DOHH2 (cell line): ENCODE data around the gene LEF1.

Experiments used
- H3F3A ChIP-seq: fragments of 200-600 bp; sonication (generic), shearing (Covaris generic); 2 replicates; pipeline ENCODE4 v1.6.0; 2016; ENCODE audit warnings: antibody characterized with exemption, mild to moderate bottlenecking; ENCODE audit not compliant: control insufficient read depth, insufficient read depth
- H3K27ac ChIP-seq: fragments of 200-600 bp; sonication (generic); 2 replicates; pipeline ENCODE4 v1.5.1; 2014; ENCODE audit warnings: low read depth, mild to moderate bottlenecking, low read length, moderate library complexity
- H3K27me3 ChIP-seq: fragments of 200-600 bp; sonication (generic); 2 replicates; pipeline ENCODE4 v1.6.1; 2014; ENCODE audit warnings: mild to moderate bottlenecking, low read length, mixed read lengths; ENCODE audit not compliant: control insufficient read depth
- H3K36me3 ChIP-seq: fragments of 200-600 bp; sonication (generic); 2 replicates; pipeline ENCODE4 v1.6.1; 2014; ENCODE audit warnings: mild to moderate bottlenecking, low read length, moderate library complexity, mixed read lengths; ENCODE audit not compliant: control insufficient read depth
- H3K4me1 ChIP-seq: fragments of 200-600 bp; sonication (generic); 2 replicates; pipeline ENCODE4 v1.6.1; 2014; ENCODE audit warnings: mild to moderate bottlenecking, low read length, mixed read lengths; ENCODE audit not compliant: control insufficient read depth
- H3K4me2 ChIP-seq: fragments of 200-600 bp; sonication (generic); 2 replicates; pipeline ENCODE4 v1.6.0; 2014; ENCODE audit warnings: mild to moderate bottlenecking, low read length, moderate library complexity
- H3K4me3 ChIP-seq: fragments of 200-600 bp; sonication (generic); 2 replicates; pipeline ENCODE4 v1.5.1; 2014; ENCODE audit warnings: mild to moderate bottlenecking, low read length, mixed read lengths
- H3K79me2 ChIP-seq: fragments of 200-600 bp; sonication (generic); 2 replicates; pipeline ENCODE4 v1.6.1; 2014; ENCODE audit warnings: mild to moderate bottlenecking, low read length, mixed read lengths; ENCODE audit not compliant: control insufficient read depth
- H3K9me2 ChIP-seq: fragments of 200-600 bp; sonication (generic); replicated peaks from 2 replicates; pipeline ENCODE4 v1.6.1; 2014; ENCODE audit warnings: mild to moderate bottlenecking, low read length, mixed read lengths; ENCODE audit not compliant: control insufficient read depth
- H3K9me3 ChIP-seq: fragments of 200-600 bp; sonication (generic); 2 replicates; pipeline ENCODE4 v1.6.1; 2014; ENCODE audit warnings: antibody characterized with exemption, low read length, mixed read lengths; ENCODE audit not compliant: control insufficient read depth, insufficient read depth
- H4K20me1 ChIP-seq: fragments of 200-600 bp; sonication (generic); 2 replicates; pipeline ENCODE4 v1.6.0; 2014; ENCODE audit warnings: low read depth, mild to moderate bottlenecking, antibody characterized with exemption, low read length, moderate library complexity; ENCODE audit not compliant: control insufficient read depth, insufficient read depth
- EZH2phosphoT487 ChIP-seq: fragments of 200-600 bp; sonication (generic); IDR thresholded peaks from 2 replicates; pipeline ENCODE4 v1.6.1; 2017; ENCODE audit warnings: borderline replicate concordance, mild to moderate bottlenecking, antibody characterized with exemption, low read length, moderate library complexity, mixed read lengths
- TF ChIP-seq, protein P1 (sequence below): fragments of 200-600 bp; sonication (generic); IDR thresholded peaks from one replicate; pipeline ENCODE4 v1.5.1; 2014; ENCODE audit warnings: antibody characterized with exemption, mild to moderate bottlenecking, low read depth, low read length; ENCODE audit not compliant: poor library complexity, severe bottlenecking

LEF1 gene

DNA sequence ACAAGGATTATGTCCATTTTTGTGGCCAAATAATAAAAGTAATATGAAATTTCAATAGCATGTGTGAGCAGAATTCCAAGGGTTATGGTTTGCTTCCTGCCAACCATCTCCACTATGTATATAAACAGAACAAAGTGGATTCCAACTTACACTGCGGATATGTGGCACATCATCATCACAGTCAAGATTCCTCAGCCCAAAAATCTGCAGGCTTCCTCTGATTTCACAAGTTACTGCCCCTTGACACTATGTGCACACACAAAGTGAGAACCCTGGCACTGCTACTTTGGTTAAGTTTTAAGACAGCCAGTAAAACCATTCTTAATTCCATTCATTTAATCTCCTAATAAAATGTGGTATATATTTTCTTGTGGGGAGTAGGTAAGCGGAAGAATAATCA is 76.4 kb downstream of the LEF1 start:
- no peak overlapping the region for H3K4me2 ChIP-seq
- H3K79me2 ChIP-seq: no peaks in the 10 kb centered on the region
- H3K27me3 ChIP-seq: no peaks in the 10 kb centered on the region
- no peak overlapping the region for H3K27ac ChIP-seq
- no peaks in the 10 kb centered on the region for H3F3A ChIP-seq
- no peaks in the 10 kb centered on the region for H3K9me2 ChIP-seq
- H3K4me1 ChIP-seq: no peaks in the 10 kb centered on the region
- H3K4me3 ChIP-seq: no peak overlapping the region
- no peak for TF ChIP-seq EZH2phosphoT487
- TF ChIP-seq, protein P1, sequence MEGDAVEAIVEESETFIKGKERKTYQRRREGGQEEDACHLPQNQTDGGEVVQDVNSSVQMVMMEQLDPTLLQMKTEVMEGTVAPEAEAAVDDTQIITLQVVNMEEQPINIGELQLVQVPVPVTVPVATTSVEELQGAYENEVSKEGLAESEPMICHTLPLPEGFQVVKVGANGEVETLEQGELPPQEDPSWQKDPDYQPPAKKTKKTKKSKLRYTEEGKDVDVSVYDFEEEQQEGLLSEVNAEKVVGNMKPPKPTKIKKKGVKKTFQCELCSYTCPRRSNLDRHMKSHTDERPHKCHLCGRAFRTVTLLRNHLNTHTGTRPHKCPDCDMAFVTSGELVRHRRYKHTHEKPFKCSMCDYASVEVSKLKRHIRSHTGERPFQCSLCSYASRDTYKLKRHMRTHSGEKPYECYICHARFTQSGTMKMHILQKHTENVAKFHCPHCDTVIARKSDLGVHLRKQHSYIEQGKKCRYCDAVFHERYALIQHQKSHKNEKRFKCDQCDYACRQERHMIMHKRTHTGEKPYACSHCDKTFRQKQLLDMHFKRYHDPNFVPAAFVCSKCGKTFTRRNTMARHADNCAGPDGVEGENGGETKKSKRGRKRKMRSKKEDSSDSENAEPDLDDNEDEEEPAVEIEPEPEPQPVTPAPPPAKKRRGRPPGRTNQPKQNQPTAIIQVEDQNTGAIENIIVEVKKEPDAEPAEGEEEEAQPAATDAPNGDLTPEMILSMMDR: no peak
- peaks cover 4% of the 10 kb centered on the region for H3K36me3 ChIP-seq
- H4K20me1 ChIP-seq: no peaks in the 10 kb centered on the region
- no peaks in the 10 kb centered on the region for H3K9me3 ChIP-seq

DNA sequence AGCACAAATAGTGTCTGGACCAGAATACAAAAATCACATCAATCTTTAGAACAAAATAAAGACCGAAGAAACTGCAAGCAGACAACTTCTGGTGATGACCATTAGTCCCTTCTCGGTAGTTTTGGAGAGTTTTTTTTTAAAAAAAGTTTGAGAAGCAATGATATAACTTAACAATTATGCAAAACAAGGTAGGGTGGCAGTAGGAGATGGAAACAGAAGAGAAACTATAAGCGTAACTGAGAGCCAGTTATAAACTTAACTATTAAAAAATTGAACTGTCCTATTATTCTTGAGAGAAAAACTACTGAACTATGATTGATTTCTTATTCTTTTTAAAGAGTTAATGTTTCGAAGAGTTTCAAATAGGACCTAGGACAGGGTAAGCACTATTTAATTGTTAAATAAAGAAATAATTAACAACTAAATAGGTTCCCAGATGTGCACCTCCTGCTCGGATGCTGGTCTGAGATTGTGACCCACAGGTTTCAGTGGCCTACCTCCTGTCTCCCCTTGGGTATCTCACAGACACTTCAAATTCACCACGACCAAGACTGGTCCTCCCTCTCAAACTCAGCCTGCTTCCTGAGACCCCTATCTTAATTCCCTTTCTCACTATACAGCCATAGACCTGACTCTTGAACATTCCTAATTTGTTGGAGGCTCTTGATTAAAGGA is 81.3 kb downstream of the LEF1 start:
- H3K36me3 ChIP-seq: peaks cover 8% of the 10 kb centered on the region
- H3K9me3 ChIP-seq: no peaks in the 10 kb centered on the region
- no peaks in the 10 kb centered on the region for H4K20me1 ChIP-seq
- H3K4me2 ChIP-seq: no peak overlapping the region
- H3K4me3 ChIP-seq: no peak overlapping the region
- H3K4me1 ChIP-seq: no peaks in the 10 kb centered on the region
- no peak for TF ChIP-seq EZH2phosphoT487
- TF ChIP-seq, protein P1: no peak
- H3F3A ChIP-seq: no peaks in the 10 kb centered on the region
- H3K27ac ChIP-seq: no peak overlapping the region
- no peaks in the 10 kb centered on the region for H3K27me3 ChIP-seq
- no peaks in the 10 kb centered on the region for H3K9me2 ChIP-seq
- no peaks in the 10 kb centered on the region for H3K79me2 ChIP-seq

DNA sequence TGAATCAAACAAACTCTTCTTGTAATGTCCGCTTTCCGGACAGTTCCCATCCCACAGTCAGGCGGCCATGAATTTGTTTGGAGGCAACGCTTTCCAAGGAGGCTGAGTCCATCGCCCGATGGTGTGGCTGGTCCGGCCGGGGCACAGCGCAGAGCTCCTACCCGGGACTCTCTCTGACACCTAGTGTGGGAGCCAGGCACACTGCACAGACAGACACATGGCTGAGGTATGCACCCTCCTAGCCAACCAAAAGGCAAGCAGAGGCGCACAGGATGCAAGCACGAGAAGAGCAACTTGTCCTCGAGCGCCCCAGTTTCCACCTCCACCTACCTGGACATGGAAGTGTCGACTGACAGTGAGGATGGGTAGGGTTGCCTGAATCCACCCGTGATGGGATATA is 87.5 kb downstream of the LEF1 start:
- no peaks in the 10 kb centered on the region for H3K9me2 ChIP-seq
- H3K9me3 ChIP-seq: no peaks in the 10 kb centered on the region
- TF ChIP-seq EZH2phosphoT487: no peak
- TF ChIP-seq, protein P1: no peak
- H3K4me3 ChIP-seq: no peak overlapping the region
- no peaks in the 10 kb centered on the region for H3K4me1 ChIP-seq
- H3K79me2 ChIP-seq: no peaks in the 10 kb centered on the region
- H3F3A ChIP-seq: no peaks in the 10 kb centered on the region
- H4K20me1 ChIP-seq: no peaks in the 10 kb centered on the region
- H3K4me2 ChIP-seq: no peak overlapping the region
- no peak overlapping the region for H3K27ac ChIP-seq
- H3K27me3 ChIP-seq: no peaks in the 10 kb centered on the region
- H3K36me3 ChIP-seq: peaks cover 23% of the 10 kb centered on the region

DNA sequence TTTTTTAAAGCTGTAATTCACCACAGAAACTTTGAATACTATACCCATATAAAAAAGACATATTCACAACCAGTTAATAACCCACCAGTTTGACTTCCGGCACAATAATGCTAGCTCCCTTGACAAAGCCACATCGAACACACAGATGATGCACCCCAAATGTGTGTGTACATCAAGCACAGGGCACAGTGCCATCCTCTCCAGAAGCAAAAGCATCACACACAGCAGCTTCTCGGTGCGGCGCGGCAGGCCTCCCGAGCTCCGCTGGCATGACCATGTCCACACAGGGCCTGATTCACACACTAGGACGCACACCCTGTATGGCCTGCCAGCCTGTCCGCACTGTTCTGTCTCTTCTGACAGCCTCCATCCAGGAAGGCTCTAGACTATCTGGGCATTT is 88.0 kb downstream of the LEF1 start:
- Histone ChIP-seq H3K36me3 (peaks cover 23% of the 10 kb centered on the region), H3F3A (no peaks in the 10 kb centered on the region), H4K20me1 (no peaks in the 10 kb centered on the region), H3K9me3 (no peaks in the 10 kb centered on the region), H3K9me2 (no peaks in the 10 kb centered on the region), H3K27me3 (no peaks in the 10 kb centered on the region), H3K4me3 (no peak overlapping the region), H3K79me2 (no peaks in the 10 kb centered on the region), H3K4me2 (no peak overlapping the region), H3K4me1 (no peaks in the 10 kb centered on the region), H3K27ac (no peak overlapping the region)
- TF ChIP-seq, protein P1: no peak
- TF ChIP-seq EZH2phosphoT487: no peak
